Stimulated activated CD8-positive, alpha-beta memory T cell treated with anti-CD3 and anti-CD28 coated beads, Interleukin-2, amount 100 ng/mL, for 48 hours (primary cell): ENCODE measurements around the gene UNC13D.

ENCODE experiments used
- DNase-seq, 2 donors: peaks; one replicate each; pipeline ENCODE4 v3.0.0-alpha.2; 2020; ENCODE audit warnings: low read depth in 2 of 2

The UNC13D gene

DNA sequence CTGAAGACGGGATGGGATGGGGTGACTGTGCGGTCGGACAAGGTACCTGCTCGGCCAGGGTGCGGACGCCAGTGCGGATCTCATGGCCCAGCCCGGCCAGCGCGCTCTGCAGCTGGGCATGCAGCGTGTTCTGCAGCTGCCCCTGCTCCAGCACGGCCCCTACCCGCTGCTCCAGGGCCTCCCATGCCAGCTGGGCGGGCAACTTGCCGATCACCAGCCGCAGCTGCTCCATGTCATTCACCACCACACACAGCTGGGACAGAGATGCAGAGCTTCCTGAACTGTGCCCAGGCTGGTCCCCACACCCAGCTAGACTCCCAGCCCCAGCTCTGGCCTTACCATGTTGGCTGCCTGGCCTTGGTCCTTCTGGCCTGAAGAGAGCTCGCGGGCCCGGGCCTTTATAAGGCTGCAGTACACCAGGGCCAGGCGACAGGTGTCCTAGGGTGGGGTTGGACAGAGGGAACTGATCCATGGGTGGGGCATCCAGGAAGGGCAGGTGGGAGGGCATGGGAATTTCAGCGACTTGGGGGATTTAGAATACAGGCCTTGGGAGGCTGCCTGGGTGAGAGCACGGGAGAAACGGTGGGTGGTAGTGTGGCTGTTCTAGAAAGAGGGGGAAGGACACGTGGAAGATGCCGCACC lies 9.8 kb downstream of the UNC13D start:
- no peak for DNase-seq

DNA sequence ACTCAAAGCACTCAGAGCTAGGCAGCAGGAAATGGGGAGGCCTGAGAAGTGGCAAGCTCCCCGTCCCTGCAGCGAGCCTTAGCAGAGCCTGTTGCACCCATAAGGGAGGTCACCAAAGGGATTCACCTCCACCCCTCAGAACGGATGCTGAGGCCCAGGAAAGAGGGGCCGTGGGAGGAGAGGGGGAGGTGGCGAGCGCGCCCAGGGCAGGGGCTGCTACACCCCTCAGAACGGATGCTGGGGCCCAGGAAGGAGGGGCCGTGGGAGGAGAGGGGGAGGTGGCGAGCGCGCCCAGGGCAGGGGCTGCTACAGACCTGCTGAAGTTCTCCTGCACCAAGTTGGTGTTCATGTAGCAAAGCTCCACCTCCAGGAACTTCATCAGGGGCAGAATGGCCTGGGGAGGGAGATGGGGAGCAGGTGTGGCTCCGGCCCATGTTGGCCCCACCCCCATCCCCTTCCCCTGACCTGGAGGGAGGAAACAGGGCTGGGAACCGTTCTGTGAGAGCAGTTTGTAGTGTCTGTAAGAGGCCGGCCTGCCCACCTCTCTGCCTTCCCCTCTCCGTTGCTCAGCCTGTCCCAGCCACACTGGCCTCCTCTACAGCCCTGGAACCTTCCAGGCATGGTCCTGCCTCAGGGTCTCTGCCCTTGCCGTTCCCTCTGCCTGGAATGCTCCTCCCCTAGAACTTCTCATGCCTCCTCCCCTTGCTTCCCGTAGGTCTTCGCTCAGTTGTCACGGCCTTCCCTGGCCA lies 11.4 kb downstream of the UNC13D start:
- DNase-seq = no peak

DNA sequence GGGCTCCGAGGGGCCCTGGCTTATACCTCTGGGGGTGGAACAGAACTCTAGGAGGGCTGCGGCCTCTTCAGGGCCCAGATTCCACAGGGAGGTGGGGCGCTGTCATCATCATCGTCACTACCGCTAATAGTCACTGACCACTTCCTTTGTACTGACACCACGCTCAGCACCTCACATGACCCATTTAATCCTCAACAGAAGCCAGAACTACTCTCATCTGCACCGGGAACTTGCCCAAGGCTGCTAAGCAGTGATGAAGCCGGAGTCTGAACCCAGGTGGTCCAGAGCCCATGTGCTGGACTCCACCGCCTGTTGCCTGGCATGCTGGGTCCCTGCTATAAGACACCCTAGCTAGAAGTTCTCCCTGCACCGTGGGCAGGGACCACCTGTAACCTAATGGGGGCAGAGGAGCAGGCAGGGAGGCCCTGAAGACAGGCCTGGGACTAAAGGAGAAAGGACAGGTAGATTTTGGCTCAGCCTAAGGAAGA lies 12.0 kb downstream of the UNC13D start:
- DNase-seq = peak in 1 of 2 donors; percentile 32

DNA sequence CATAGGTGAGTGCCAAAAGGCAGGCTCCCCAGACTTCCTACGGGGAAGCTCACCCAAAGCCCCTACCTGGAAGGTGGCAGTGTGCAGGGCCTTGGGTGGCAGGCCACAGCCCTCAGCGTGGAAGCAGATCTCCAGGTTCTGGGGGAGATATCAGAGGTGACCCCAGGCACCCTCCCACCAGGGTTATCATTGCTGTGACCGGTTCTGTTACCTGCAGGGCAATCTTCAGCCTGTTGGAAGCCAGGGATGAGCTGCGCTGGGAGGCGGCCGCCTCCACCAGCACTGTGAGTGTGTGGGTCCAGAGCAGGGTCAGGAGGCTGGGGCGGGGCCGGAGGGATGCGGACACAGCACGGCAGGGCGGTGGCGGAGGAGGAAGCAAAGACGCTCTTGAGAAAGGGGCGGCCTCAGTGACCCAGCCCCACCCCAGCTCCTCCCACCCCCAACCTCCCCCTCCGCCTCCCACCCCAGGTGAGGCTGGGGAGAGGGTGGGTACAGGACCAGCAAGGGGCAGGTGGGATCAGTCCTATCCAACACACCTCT lies 13.1 kb downstream of the UNC13D start:
- DNase-seq = no peak

DNA sequence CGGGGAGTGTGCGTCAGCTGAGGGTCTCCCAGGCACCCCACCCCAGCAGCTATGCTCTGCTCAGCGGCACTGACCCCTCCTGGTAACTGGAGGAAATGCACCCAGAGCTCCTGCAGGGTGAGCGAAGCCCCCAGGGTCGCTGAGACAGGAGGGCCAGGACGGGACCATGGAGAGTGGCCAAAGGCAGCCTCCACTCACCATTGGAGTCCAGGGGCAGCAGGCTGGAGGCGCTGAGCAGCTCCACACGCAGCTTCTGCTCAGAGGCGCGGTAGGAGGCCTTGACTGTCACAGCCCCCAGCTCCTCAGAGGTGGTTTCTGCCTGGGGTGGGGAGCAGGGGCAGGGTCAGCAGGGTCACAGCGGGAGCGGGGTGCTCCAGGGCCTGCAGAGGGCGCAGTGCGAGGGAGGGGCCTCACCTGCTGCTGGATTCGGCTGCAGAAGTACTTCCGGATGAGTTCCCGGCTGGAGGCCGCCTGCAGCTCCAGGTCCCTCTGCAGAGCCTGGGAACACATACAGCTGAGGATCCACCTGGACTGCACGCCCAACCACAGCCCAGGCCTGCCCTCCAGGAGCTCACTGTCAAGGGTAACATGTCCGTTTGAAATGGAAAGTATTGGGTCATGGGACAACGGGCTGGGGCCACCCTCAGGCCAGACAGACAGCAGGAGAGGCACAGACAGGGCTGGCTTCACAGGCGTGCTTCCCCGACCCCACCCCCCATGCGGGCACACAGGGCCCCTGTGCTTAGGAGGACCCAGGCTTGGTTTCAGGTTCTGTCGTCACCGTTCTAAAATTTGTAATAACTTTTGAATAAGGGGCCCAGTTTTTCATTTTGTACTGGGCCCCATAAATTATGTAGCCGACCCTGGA lies 13.8 kb downstream of the UNC13D start:
- DNase-seq = peak in 1 of 2 donors; percentile 29

DNA sequence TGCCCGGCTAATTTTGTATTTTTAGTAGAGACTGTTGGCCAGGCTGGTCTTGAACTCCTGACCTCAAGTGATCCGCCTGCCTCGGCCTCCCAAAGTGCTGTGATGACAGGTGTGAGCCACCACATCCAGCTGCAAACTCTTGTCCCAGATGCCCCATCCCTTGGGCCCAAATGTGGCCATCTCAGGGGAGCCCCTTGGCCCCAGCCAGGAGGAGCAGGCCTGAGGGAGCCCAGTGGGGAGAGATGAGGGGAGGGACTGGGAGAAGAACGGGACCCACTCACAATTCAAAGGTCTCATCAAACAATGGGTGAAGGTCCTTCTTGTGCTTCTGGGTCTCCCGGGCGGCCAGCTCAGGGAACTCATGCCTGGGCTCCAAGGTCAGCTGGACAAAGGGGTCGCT lies 14.5 kb downstream of the UNC13D start:
- no peak for DNase-seq

DNA sequence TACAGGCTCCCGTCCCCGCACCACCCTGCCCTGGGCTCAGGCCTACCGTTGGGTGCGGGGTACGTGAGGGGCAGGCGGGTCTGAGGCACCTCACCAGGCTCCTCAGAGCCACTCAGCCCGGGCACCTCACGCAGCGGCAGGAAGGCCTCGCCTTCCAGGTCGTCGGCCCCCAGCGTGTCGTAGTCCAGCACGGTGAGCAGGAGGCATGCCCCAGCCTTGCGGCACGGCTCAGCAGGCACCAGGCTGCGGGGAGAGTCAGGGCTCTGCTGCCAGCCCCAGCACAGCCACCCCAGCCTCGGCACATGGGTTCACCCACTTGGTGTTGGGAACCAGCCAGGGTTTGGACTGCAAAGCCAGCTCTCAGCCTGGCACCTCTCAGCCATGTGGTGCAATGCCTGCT lies 15.5 kb downstream of the UNC13D start:
- no peak for DNase-seq

DNA sequence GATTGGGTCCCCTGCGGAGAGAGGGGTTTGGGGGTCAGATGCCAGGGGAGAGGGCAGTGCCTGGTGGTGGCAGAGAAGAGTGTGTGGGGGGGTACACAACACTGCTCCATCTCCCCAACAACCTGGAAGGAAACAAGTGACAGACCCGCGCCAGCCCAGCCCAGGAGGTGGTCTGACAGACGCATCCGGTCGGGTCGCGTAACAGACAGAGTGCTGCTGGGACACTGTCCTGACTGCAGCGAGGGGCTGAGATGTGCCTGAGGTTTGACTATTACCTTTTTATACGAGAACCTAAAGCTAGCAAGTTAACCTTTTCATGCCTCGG lies 16.2 kb downstream of the UNC13D start:
- DNase-seq = no peak

DNA sequence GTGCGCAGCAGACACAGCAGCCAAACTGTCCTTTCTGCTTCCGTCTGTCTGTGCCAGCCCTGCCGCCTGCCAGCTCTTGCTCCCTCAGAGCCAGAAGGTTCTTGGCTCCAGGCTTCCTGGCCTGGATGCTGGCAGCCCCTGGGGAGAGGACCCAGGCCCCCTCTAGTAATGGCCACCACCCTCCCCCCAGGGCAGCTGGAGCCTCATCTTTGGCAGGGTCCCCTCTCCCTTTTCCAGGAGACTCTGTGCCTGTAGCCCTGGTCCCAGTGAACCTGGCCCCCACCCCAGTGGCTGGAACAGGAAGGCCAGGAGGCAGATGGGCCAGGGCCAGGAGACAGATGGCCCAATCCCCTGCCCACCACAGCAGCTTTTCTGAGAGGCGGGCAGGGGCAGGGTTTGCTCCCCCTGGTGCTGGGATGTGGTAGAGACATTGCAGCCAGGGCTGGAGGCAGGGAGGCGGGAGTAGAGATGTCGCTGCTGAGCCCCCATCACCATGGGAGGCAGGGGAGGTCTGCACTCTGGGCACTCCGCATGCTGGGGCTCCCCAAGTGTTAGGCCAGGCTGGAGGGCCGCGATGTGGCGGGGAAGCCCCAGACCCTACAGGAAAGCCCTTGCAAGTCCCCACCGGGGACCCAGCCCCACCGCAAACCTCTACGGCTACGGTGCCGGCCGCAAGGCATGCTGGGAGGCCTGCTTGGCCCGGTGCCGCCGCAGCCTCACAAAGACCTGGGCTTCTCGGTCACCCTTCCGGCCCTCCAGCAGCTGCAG lies 16.7 kb downstream of the UNC13D start:
- DNase-seq = peak; percentile 48 to 58

DNA sequence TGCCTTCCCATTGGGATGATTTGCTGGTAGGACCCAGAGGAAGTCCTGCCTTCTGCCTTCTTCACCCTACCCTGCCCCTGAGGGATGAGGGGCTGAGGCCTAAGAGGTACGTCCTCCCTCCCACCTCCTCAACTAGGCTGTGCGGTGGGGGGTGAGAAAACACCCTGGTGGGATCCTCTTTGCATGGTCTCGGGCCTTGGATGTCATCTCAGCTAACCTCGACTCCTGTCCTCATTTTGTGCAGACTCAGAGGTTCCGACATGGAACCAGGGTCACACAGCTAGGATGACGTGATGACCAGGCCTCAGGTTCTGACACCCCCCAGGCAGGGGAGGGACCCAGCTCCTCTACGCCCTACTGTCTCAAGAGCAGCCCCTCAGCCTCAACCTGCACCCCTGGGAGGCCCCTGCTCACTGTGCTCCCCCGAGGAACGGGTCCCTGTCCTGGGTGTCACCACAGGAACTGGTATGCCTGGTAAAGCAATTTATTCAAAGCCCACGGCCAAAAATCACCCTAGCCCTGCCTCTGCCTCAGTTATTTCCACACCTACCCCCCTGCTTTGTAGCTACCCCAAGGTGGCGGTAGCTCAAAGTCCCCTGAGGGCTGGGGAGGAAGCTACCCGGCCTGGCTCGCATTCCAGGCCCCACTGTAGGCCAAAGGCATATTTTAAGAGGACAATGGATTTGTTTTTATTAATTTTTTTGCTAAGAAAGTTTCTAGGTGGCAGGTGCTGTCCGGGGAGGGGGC lies 17.5 kb downstream of the UNC13D start:
- DNase-seq = no peak

DNA sequence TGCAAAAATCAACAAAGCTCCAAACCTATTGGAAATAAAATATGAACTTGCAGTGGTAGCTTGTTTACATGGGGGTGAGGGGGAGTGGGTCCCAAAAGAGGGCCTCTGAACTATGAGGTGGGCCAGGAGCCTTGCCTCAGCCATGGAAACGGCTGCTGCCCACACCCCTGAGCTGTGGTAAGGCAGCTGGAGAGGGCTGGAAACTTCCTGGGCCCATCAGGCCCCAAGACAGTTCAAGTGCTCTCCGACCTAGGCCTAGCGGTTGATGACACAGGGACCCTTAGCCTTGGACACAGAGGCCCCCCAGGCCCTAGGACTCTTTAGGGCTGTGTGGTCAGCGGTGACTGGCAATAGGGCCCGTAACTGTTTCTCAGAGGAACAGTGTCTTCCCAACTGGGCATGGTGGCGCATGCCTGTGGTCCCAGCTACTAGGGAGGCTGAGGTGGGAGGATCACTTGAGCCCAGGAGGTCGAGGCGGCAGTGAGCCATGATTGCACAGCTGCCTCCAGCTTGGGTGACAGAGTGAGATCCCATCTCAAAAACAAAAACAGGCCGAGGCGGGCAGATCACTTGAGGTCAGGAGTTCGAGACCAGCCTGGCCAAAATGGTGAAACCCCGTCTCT lies 18.3 kb downstream of the UNC13D start:
- no peak for DNase-seq

DNA sequence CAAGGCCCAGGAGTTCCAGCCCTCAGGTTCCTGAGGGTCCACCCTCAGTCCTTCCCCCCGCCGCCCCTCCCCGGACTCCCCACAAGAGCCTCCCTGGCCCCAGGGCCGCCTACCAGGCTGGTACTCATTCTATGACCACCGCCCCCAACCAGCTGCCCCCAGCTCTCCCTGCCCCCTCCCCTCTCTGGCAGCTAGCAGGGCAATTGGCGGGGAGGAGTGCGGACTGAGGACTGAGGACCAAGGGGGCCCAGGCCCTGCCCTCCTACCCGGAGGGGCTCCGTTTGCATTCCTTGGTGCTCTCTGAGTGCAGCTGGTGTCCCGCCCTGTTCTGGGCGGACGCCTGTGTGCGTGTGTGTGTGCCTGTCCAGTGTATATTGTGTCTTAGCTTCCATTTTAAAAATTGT lies 19.1 kb downstream of the UNC13D start:
- no peak for DNase-seq

DNA sequence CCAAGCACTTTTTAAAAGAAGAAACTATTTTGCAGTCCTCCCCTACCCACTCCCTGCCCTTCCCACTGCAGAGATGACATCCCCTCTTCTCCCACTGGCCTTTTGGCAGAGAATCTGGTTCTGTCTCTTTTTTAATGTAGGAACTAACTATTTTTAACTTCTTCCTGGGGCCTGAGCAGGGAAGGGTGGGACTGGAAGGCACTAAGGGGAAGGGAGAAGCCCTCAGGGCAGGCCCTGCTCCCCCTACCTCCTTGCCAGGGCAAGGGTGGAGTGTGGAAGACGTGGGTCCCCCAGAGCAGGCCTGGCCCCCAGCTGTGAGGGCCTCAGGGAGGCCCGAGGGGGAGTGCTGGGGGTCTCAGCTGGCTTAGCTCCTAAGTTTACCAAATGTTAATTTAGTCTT lies 19.5 kb downstream of the UNC13D start:
- DNase-seq = no peak

DNA sequence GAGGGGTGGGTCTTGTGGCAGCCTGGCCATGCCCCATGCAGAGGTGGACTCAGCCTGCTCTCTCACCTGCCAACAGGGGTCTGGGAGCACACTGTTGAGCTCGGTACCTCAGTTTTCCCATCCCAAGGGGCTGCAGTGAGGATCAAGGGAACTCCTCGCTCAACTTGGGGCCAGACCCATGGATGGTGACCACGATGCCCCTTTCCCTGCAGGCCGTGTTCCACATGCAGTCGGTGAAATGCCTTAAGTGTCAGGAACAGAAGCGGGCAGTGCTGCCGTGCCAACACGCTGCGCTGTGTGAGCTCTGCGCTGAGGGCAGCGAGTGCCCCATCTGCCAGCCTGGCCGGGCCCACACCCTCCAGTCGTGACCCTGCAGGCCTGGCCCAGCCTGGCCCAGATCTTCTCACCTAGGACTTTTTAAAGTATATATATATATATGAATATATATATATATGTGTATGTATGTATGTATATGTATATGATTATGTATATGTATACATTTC lies 20.1 kb downstream of the UNC13D start:
- no peak for DNase-seq

DNA sequence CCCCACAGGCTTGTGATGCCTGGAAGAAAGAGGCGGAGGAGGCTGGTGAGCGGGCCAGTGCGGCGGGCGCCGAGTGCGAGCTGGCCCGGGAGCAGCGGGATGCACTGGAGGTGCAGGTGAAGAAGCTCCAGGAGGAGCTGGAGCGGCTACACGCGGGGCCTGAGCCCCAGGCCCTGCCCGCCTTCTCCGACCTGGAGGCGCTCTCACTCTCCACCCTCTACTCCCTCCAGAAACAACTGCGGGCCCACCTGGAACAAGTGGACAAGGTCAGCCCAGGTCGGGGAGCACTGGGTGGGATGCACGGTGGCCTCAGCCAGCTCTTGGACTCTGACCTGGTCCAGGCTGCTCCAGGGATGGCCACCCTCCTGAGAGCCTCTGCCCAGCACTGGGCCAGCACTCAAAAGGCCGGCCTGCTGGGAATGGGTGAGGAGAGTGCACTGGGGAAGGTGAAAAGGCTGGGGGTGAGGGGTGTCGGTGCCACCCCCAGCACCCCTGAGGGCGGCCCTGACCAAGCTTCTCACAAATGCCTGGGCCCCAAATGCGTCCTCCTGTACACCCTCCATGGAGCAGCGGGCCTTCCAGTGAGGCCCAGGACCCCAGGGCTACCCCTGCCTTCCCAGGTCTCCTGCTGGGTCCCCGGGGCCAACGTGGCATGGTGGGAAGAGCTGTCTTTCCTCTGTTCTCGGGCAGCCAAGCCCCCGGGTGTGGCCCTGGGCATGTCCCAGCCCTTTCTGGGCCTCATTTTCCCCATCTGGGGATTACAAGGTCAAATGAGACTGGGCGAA lies 20.8 kb downstream of the UNC13D start:
- no peak for DNase-seq

DNA sequence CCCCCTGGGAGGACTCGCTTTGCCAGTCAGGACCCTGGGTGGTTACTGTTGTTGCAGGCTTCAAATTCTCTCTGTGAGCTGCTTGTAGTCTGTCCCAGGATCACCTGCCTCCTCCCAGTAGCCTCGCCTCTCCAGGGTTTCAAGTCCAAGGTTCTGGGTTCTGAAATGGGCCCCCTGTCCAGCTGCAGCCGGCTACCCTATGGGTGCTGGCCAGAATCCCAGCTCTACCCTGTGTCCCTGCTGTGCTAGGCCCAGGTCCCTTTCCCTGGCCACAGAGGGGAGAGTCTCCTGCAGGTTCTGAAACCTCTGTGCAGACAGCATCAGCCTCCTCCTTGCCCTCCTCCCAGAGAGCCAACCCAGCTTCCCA lies 21.4 kb downstream of the UNC13D start:
- no peak for DNase-seq

DNA sequence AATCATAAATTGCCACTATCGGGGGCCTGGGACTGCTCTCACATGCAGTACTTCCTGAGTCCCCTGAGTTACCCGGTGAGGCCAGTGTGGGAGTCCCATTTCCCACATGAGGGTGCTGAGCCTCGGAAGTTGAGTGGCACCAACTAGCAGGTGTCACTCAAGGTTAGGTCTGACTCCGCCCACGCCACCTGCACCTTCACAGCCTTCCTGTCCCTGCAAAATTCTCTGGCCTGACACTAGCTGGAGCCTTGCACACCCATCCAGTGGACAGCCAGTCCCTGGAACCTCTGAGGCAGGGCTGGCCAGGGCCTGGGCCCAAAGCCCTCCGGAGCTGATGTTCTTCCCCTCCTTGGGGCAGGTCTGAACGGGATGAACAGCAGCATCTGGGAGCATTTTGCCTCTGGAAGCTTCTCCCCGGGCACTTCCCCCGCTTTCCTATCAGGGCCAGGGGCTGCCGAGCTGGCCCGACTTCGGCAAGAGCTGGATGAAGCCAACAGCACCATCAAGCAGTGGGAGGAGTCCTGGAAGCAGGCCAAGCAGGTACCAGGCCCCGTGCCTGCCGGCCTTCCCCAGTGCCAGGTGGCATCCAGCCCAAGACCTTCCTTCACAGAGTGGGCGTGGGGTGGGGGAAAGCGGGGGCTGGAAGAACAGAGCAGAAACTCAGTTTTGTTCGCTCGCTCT lies 21.9 kb downstream of the UNC13D start:
- no peak for DNase-seq

DNA sequence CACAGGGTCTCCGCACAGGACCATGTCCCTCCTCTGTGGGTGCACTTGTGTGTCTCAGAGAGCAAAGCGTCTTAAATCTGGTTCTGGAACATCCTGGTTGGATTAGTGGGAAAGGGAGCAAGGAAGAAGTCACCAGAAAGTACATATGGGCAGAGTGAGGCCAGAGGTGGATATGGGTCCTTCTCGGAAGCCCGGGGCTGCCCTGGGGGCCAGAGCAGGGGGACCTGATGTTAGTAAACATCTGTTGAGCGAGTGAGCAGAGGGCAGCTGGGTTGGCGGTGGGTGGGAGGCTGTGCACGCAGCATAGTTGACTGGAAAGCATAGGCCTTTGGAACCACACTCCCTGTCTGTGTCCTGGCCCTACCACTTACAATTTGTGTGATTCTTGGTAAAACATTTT lies 22.7 kb downstream of the UNC13D start:
- no peak for DNase-seq
